CD4-positive, CD25-positive, alpha-beta regulatory T cell (primary cell): ENCODE measurements around the gene HDAC10. TPM values are rescaled to one million over a fixed set of nuclear protein-coding genes. Genes with fewer than 3 reads are reported as not detected.

Experiments used
- ATAC-seq, 2 donors: fragments of 150-1000 bp; cut with Tn5 transposase; one replicate each; pipeline ENCODE4 v1.10.0; 2021; ENCODE audit warnings: low read depth in 2 of 2, moderate number of reproducible peaks in 2 of 2, moderate library complexity in 1 of 2
- DNase-seq, 3 donors: peaks; one replicate each; pipeline versions ENCODE4 v3.0.0 to v3.0.0-alpha.2; 2012 to 2022; ENCODE audit warnings: mixed read lengths in 1 of 3
- H3K27ac ChIP-seq: one replicate; pipeline ENCODE4 v1.7.0; 2013; ENCODE audit warnings: mild to moderate bottlenecking, low read length; ENCODE audit not compliant: insufficient read depth, poor library complexity, severe bottlenecking
- H3K27me3 ChIP-seq: one replicate; pipeline ENCODE4 v1.7.0; 2013; ENCODE audit warnings: low read length; ENCODE audit not compliant: control insufficient read depth, insufficient read depth
- H3K36me3 ChIP-seq: one replicate; pipeline ENCODE4 v1.7.0; 2013; ENCODE audit warnings: mild to moderate bottlenecking, low read length, moderate library complexity; ENCODE audit not compliant: control insufficient read depth, insufficient read depth
- H3K4me1 ChIP-seq: 2 replicates; pipeline ENCODE4 v1.7.0; 2013; ENCODE audit warnings: mild to moderate bottlenecking, low read length; ENCODE audit not compliant: insufficient read depth, control insufficient read depth, poor library complexity, severe bottlenecking
- H3K4me3 ChIP-seq: one replicate; pipeline ENCODE4 v1.7.0; 2013; ENCODE audit warnings: low read depth, mild to moderate bottlenecking, low read length, moderate library complexity
- H3K9me3 ChIP-seq, 2 experiments: 1 replicate in 1 of 2; 2 replicates in 1 of 2; pipeline ENCODE4 v1.7.0; 2013; ENCODE audit warnings: low read length in 2 of 2, mild to moderate bottlenecking in 1 of 2, moderate library complexity in 1 of 2; ENCODE audit not compliant: control insufficient read depth in 2 of 2
- H3K27ac Mint-ChIP-seq, 3 donors: one replicate each; pipeline ENCODE4 v1.8.0; 2020 to 2022; ENCODE audit warnings: mild to moderate bottlenecking in 3 of 3, mixed read lengths in 3 of 3, moderate library complexity in 2 of 3
- H3K27me3 Mint-ChIP-seq: one replicate; pipeline ENCODE4 v1.8.0; 2022; ENCODE audit warnings: mild to moderate bottlenecking, mixed read lengths
- H3K36me3 Mint-ChIP-seq: one replicate; pipeline ENCODE4 v1.8.0; 2020; ENCODE audit warnings: mixed read lengths
- H3K4me1 Mint-ChIP-seq, 4 donors: one replicate each; pipeline ENCODE4 v1.8.0; 2020 to 2022; ENCODE audit warnings: mixed read lengths in 4 of 4, mild to moderate bottlenecking in 1 of 4
- H3K4me3 Mint-ChIP-seq, 4 donors: one replicate each; pipeline ENCODE4 v1.8.0; 2020 to 2022; ENCODE audit warnings: mild to moderate bottlenecking in 4 of 4, mixed read lengths in 4 of 4, moderate library complexity in 3 of 4
- H3K9me3 Mint-ChIP-seq, 7 donors: one replicate each; pipeline ENCODE4 v1.8.0; 2020 to 2022; ENCODE audit warnings: mixed read lengths in 7 of 7, mild to moderate bottlenecking in 3 of 7, moderate library complexity in 2 of 7
- polyA plus RNA-seq, 4 donors: library from polyadenylated mRNA; unstranded; fragments of 300-500 nt; fragmentation: Illumina TruSeq; gene quantifications; one replicate each; pipeline ENCODE4 v1.2.3, GENCODE V29; 2021
- total RNA-seq: library from RNA; stranded (reverse); gene quantifications from one replicate; pipeline ENCODE4 v1.2.3, GENCODE V29; 2022

Gene HDAC10
- total and polyA plus RNA-seq, 5 donors from 2014 or later: 6.0 to 125 (median 7.5) TPM

DNA sequence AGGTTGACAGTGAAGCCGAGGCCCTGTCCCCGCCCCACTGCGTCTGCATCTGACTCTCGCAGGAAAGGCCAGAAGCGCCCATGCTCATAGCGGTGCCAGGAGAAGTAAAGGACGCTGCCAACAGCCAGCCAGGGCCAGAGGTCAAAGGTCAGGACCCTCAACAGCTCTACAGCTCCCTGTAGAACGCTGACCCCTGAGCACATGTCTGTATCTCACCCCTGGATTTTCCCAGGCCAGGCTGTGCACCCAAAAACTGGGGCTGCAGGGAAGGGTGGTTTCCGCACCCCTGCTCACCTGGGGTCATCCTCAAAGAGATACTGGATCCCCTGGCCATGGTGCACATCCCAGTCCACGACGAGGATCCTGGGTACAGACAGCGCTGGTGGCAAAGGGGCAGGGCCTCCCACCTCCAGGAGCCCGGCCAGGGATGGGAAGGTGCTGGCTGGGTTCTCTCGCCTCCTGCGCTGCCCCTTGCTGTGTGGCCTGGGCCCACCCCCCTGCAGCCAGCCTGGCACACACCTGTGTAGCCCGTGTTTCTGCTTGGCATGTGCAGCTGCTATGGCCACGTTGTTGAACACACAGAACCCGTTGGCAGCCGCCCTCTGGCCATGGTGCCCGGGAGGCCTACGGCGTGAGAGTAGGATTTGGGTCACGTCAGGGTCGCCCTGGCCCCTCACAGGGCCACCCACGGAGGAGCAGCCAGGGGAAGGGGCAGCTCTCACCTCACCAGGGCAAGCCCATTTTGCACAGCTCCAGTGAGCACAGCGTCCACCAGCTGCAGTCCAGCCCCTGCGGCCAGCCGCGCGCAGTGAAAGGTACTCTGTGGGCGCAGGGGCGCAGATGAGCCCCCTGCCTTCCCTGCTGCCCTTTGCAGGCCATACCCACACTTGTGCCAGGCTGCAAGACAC, 1.5 kb downstream of the HDAC10 start:
- no peak overlapping the region for H3K27ac ChIP-seq
- H3K4me1 ChIP-seq: peaks cover 53% of the 10 kb centered on the region
- H3K27ac Mint-ChIP-seq: no peak overlapping the region
- H3K36me3 Mint-ChIP-seq: peaks cover 3% of the 10 kb centered on the region
- H3K9me3 Mint-ChIP-seq: peaks cover 0 to 1% (median 0%) of the 10 kb centered on the region in 7 donors
- ATAC-seq (no peak), DNase-seq (no peak)
- no peaks in the 10 kb centered on the region for H3K27me3 ChIP-seq
- H3K4me1 Mint-ChIP-seq: peaks cover 0 to 28% (median 11%) of the 10 kb centered on the region in 4 donors
- H3K4me3 ChIP-seq: peak overlapping the region; percentile 13
- no peaks in the 10 kb centered on the region for H3K9me3 ChIP-seq
- peak overlapping the region in 3 of 4 donors; percentile 77 to 81 (median 81) for H3K4me3 Mint-ChIP-seq
- H3K27me3 Mint-ChIP-seq: no peaks in the 10 kb centered on the region
- H3K36me3 ChIP-seq: peaks cover 3% of the 10 kb centered on the region

DNA sequence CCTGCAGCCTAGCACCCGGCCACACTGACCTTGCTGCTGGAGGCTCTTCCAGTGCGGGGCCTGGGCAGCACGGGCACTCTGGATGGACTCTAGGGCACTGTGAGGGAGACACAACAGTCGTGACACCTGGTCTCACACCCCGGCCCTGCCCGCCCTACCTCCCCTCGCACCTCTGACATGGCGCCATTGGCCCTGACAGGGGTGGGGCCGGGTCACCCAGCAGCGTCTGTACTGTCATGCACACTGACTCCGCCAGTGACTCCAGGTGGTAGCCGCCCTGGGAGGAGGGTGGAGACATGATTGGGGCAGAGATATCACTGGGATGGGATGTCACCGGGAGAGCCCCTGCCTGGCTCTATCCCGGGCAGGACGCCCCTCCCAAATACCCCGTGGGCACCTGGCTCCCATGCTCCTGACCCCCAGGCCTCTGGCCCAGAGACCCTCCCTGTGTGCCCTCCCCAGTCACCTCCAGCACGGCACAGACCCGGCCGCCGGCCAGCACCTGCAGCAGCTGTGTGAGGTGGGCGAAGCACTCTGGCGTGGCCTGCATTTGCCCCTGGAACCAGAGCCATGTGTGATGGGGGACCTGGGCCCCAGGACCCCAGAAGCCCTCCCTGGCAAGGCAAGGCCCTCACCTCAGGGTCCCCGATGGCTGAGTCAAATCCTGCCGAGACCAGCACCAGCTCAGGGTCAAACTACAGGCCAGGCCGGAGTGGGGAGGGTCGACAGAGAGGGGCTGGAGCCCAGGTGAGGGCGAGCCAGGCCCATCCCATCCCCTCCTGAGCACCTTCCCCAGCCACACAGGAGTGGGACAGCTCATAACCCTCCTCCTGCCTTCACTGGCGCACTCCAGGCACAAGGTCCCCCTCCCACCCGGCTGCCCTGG, 2.6 kb downstream of the HDAC10 start:
- Mint-ChIP-seq H3K4me1 (peaks cover 0 to 37% (median 14%) of the 10 kb centered on the region in 4 donors), H3K27ac (no peak overlapping the region), H3K9me3 (peaks cover 0 to 1% (median 0%) of the 10 kb centered on the region in 7 donors), H3K4me3 (peak overlapping the region in 3 of 4 donors; percentile 46 to 90 (median 85)), H3K27me3 (no peaks in the 10 kb centered on the region), H3K36me3 (peaks cover 3% of the 10 kb centered on the region)
- no peaks in the 10 kb centered on the region for H3K9me3 ChIP-seq
- no peaks in the 10 kb centered on the region for H3K27me3 ChIP-seq
- peaks cover 63% of the 10 kb centered on the region for H3K4me1 ChIP-seq
- DNase-seq (no peak), ATAC-seq (no peak)
- no peak overlapping the region for H3K4me3 ChIP-seq
- peak overlapping the region; percentile 42 for H3K27ac ChIP-seq
- H3K36me3 ChIP-seq: peaks cover 3% of the 10 kb centered on the region

- Mint-ChIP-seq H3K4me1 (peaks cover 0 to 42% (median 15%) of the 10 kb centered on the region in 4 donors), H3K27me3 (no peaks in the 10 kb centered on the region), H3K9me3 (no peaks in the 10 kb centered on the region), H3K4me3 (peak overlapping the region; percentile 39 to 90 (median 63)), H3K27ac (peak overlapping the region in 1 of 3 donors; percentile 86), H3K36me3 (peaks cover 3% of the 10 kb centered on the region)
- ATAC-seq (no peak), DNase-seq (peak; percentile 46 to 57 (median 50))
- Histone ChIP-seq H3K27ac (peak overlapping the region; percentile 42), H3K36me3 (peaks cover 3% of the 10 kb centered on the region), H3K4me3 (no peak overlapping the region), H3K4me1 (peaks cover 70% of the 10 kb centered on the region), H3K27me3 (no peaks in the 10 kb centered on the region), H3K9me3 (no peaks in the 10 kb centered on the region)
Observed at GRCh38 chr22:50247748-50248147, 3.3 kb downstream of the HDAC10 start.

DNA sequence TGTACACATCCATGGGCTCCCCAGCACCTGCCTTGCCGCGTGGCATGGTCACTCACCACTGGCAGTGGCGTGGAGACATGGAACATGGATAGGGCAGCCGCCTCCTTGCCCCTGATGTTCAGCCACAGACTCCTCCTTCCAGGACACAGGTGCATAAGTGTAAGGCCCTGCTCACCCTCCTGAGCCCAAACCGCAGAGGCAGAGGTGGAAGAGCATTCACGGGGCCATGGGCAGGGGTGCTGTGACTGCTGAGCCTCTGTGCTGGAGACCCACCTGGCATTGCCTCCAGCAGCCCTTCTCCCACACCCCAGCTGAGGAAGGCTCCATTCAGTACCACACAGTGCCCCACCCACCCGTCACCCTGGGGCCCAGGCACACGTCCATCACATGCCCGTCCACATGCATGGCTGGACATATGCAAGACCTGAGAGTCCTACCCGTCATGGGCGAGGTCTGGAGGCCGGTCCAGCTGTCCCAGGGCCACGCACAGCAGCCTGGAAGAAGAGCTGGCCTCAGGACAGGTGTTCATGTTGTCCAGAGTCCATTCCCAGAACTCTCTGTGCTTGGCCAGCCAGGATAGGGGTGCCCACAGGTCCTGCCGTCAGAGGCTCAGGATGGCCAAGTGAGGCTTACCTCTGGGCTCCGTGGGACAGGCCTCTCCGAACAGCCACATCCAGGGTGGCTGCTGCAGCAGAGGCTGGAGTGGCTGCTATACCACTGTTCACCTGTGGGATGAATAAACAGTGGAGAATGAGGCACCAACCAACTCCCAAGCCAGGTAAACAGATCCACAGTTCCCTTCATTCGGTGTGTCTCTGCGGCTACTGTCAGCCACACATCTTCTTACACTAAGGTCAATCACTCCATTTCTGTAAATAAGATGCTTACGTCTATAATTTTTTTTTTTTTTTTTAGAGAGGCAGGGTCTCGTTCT, 4.6 kb downstream of the HDAC10 start:
- peak overlapping the region; percentile 96 for H3K27ac ChIP-seq
- peaks cover 4 to 49% (median 24%) of the 10 kb centered on the region in 4 donors for H3K4me1 Mint-ChIP-seq
- H3K36me3 Mint-ChIP-seq: peaks cover 3% of the 10 kb centered on the region
- H3K27me3 ChIP-seq: no peaks in the 10 kb centered on the region
- no peak for ATAC-seq
- H3K36me3 ChIP-seq: peaks cover 3% of the 10 kb centered on the region
- peak overlapping the region in 2 of 3 donors; percentile 80 to 86 for H3K27ac Mint-ChIP-seq
- H3K4me3 Mint-ChIP-seq: peak overlapping the region; percentile 67 to 90 (median 81)
- no peak for DNase-seq
- H3K4me3 ChIP-seq: no peak overlapping the region
- no peaks in the 10 kb centered on the region for H3K27me3 Mint-ChIP-seq
- H3K4me1 ChIP-seq: peaks cover 79% of the 10 kb centered on the region
- H3K9me3 Mint-ChIP-seq: no peaks in the 10 kb centered on the region
- H3K9me3 ChIP-seq: no peaks in the 10 kb centered on the region

- Mint-ChIP-seq H3K4me3 (peak overlapping the region; percentile 91 to 100 (median 98)), H3K9me3 (no peaks in the 10 kb centered on the region), H3K36me3 (peaks cover 3% of the 10 kb centered on the region), H3K27me3 (no peaks in the 10 kb centered on the region), H3K4me1 (peaks cover 10 to 55% (median 30%) of the 10 kb centered on the region in 4 donors), H3K27ac (peak overlapping the region; percentile 93 to 100 (median 100))
- peaks cover 3% of the 10 kb centered on the region for H3K36me3 ChIP-seq
- H3K27ac ChIP-seq: peak overlapping the region; percentile 96
- no peaks in the 10 kb centered on the region for H3K27me3 ChIP-seq
- no peak for DNase-seq
- H3K9me3 ChIP-seq: no peaks in the 10 kb centered on the region
- peak in 1 of 2 donors; percentile 38 for ATAC-seq
- H3K4me3 ChIP-seq: peak overlapping the region; percentile 87
- H3K4me1 ChIP-seq: peaks cover 78% of the 10 kb centered on the region
Observed at GRCh38 chr22:50245214-50246072, 5.6 kb downstream of the HDAC10 start.

DNA sequence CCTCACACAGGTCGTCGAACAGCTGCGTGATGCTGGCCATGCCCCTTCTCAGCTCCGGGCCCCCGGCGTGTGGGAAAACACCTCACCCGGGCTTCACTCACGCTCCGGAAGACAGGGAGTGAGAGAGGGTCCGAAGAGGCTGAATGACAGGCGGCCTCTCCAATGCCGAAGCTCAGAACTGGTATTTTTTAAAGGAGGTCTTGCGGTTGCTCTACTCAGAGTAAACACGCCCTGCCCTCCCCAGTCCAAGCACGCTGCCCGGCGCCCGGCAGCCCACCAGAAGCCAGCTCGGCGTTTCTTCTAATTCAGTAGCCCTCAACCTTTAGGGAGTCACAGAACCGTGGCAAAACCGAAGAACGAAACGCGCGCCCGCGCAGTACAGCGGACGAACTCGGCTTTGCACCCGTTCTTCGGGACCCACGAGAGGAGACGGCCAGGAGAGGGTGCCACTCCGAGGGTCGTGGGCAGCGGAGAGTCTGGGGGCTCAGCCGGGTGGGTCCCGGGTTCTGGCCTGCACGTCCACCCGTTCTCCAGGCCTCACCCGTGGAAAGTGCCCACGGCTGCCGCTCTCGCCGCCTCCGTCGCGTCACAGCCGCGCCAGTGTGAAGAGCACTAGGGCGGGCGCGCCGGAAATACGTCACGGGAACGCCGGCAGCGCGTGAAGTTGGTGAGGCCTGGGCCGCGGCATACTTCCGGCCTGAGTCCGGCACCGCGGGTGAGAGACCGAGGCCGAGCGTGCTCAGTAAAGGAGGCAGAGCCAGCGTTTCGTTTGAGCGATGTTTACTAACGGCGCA, 6.4 kb downstream of the HDAC10 start, which contains the start of gene TUBGCP6:
TSS of gene TUBGCP6 (minus strand) at position 604 of the 794 bp plus-strand sequence. CDS start at position 40, 564 bp downstream.
- H3K9me3 ChIP-seq: no peaks in the 10 kb centered on the region
- H3K36me3 ChIP-seq: peaks cover 10% of the 10 kb centered on the region
- peaks cover 3% of the 10 kb centered on the region for H3K36me3 Mint-ChIP-seq
- peak within 1 kb of the TSS; percentile 93 to 100 (median 100) for H3K27ac Mint-ChIP-seq
- peaks cover 70% of the 10 kb centered on the region for H3K4me1 ChIP-seq
- no peaks in the 10 kb centered on the region for H3K27me3 Mint-ChIP-seq
- ATAC-seq: peak; percentile 81 to 86
- DNase-seq: peak; percentile 91 to 96 (median 92)
- H3K27ac ChIP-seq: peak within 1 kb of the TSS; percentile 96
- no peaks in the 10 kb centered on the region for H3K9me3 Mint-ChIP-seq
- peak within 1 kb of the TSS; percentile 87 for H3K4me3 ChIP-seq
- peaks cover 10 to 58% (median 31%) of the 10 kb centered on the region in 4 donors for H3K4me1 Mint-ChIP-seq
- H3K27me3 ChIP-seq: no peaks in the 10 kb centered on the region
- H3K4me3 Mint-ChIP-seq: peak within 1 kb of the TSS; percentile 91 to 100 (median 98)
